ENCODE data around the gene TMEM33. TPM values are rescaled to one million over a fixed set of nuclear protein-coding genes. Genes with fewer than 3 reads are reported as not detected.

TMEM33 gene
- total RNA-seq, 2 donors from 2014 or later: 22.1 to 26.0 TPM

DNA sequence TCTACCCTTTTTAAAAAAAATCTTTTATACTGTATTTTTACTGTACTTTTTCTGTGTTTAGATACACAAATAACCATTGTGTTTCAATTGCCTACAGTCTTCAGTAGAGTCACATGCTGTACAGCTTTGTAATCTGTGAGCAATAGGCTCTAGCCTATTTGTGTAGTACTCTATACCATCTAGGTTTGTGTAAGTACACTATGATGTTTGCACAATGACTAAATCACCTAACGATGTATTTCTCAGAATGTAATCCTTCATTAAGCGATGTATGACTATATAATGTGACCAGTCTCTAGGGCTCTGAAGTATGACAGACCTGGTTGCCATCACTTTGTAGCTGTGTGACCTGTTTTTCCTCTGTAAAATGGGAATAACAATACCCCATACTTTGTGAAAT lies 32.2 kb downstream of the TMEM33 start:
- H3K36me3 ChIP-seq (replicated peaks in 1 of 2; ENCODE audit: insufficient read depth in 1 of 2, low read depth in 2 of 2): no peaks in the 10 kb centered on the region
- WGBS, 2 donors: 86 to 88% methylated on average over 2 of the region's 2 CpGs
- TF ChIP-seq, protein P1, sequence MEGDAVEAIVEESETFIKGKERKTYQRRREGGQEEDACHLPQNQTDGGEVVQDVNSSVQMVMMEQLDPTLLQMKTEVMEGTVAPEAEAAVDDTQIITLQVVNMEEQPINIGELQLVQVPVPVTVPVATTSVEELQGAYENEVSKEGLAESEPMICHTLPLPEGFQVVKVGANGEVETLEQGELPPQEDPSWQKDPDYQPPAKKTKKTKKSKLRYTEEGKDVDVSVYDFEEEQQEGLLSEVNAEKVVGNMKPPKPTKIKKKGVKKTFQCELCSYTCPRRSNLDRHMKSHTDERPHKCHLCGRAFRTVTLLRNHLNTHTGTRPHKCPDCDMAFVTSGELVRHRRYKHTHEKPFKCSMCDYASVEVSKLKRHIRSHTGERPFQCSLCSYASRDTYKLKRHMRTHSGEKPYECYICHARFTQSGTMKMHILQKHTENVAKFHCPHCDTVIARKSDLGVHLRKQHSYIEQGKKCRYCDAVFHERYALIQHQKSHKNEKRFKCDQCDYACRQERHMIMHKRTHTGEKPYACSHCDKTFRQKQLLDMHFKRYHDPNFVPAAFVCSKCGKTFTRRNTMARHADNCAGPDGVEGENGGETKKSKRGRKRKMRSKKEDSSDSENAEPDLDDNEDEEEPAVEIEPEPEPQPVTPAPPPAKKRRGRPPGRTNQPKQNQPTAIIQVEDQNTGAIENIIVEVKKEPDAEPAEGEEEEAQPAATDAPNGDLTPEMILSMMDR (IDR thresholded peaks at IDR 0.05): no peak
- no peak for TF ChIP-seq POLR2A (IDR thresholded peaks at IDR 0.05)
- no peaks in the 10 kb centered on the region for H3K27me3 ChIP-seq
- intact Hi-C loops (cut with DNase I): no loop called here
- H3K9me3 ChIP-seq: no peaks in the 10 kb centered on the region
- ATAC-seq: no peak
- H3K4me3 ChIP-seq: no peak overlapping the region
- no peaks in the 10 kb centered on the region for H3K4me1 ChIP-seq
- no peak overlapping the region for H3K27ac ChIP-seq
- DNase-seq: no peak

DNA sequence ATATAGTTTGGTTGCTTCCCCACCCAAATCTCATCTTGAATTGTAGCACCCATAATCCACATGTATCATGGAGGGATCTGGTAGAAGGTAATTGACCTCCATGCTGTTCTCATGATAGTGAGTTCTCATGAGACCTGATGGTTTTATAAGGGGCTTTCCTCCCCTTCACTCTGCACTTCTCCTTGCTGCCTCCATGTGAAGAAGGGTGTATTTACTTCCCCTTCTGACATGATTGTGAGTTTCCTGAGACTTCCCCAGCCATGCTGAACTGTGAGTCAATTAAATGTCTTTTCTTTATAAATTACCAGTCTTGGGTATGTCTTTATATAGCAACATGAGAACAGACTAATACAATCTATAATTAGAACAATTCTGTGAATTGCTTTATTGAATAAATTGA lies 34.4 kb downstream of the TMEM33 start:
- TF ChIP-seq, protein P1 (IDR thresholded peaks at IDR 0.05): no peak
- TF ChIP-seq POLR2A (IDR thresholded peaks at IDR 0.05): no peak
- H3K27ac ChIP-seq: no peak overlapping the region
- H3K9me3 ChIP-seq: no peaks in the 10 kb centered on the region
- ATAC-seq: no peak
- no peak overlapping the region for H3K4me3 ChIP-seq
- no peaks in the 10 kb centered on the region for H3K27me3 ChIP-seq
- intact Hi-C loops (cut with DNase I): no loop called here
- no peaks in the 10 kb centered on the region for H3K4me1 ChIP-seq
- no peaks in the 10 kb centered on the region for H3K36me3 ChIP-seq (replicated peaks in 1 of 2; ENCODE audit: insufficient read depth in 1 of 2, low read depth in 2 of 2)
- DNase-seq: no peak

DNA sequence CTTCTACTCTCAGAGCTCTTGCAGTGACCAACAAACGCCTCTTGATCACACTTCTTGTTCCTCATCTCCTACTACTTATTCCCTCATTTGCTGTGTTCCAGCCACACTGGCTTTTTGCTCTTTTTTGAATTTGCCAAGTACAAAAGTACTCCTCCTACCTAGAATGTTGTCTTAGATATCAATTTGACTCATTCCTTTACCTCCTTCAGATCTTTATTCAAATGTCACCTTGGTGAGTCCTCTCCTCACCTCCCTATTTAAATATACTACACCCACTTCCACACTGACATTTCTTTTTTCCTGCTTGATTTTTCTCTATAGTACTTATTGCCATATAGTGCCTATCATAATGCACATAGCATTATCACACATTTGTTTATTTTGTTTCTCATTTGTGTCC lies 40.1 kb downstream of the TMEM33 start:
- no peak overlapping the region for H3K27ac ChIP-seq

DNA sequence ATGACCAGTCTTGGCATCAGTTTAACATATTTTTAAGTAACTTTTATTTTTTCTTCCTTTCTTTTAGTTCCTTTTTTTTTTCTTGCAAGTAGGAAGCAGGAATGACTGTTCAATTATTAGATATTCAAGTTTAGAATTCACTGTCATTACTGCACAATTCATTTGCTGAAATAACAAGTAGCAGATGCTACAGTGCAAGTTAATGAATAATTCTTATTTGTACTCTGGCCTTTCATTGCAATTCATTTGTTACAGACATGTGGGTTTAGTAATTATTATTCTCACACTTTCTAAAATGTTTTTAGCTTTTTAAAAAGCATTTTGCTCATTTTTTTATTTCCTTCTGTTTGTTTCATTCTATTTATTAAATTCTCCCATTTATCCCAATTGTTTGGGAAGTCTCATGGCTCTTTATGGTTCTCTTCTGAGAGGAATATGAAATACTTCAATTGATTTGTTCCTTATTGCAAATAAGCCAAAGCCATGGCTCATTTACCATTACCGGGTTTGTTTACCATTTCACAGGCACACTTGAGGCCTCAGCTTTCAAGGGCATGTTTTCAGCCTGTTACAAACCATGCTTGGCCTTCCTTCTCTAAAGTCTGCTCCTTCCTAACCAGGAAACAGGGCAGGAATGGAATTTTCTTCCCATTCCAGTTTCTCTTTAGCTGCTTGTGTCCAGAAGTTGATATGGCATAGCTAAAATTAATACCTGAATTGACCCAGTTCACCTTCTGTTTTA lies 41.7 kb downstream of the TMEM33 start:
- Histone ChIP-seq H3K4me3 (no peak overlapping the region), H3K27ac (no peak overlapping the region), H3K36me3 (replicated peaks in 1 of 2; ENCODE audit: insufficient read depth in 1 of 2, low read depth in 2 of 2) (no peaks in the 10 kb centered on the region), H3K9me3 (no peaks in the 10 kb centered on the region), H3K4me1 (no peaks in the 10 kb centered on the region), H3K27me3 (no peaks in the 10 kb centered on the region)
- TF ChIP-seq POLR2A (IDR thresholded peaks at IDR 0.05): no peak
- TF ChIP-seq, protein P1 (IDR thresholded peaks at IDR 0.05): no peak
- DNase-seq (no peak), ATAC-seq (no peak)
- intact Hi-C loops (cut with DNase I): no loop called here
- 13 to 29% methylated on average over 1 of the region's 1 CpG for WGBS, 2 donors

More for the DNA sequence above, 40.1 kb downstream of the TMEM33 start:
- DNase-seq (no peak), ATAC-seq (no peak)
- no peaks in the 10 kb centered on the region for H3K36me3 ChIP-seq (replicated peaks in 1 of 2; ENCODE audit: insufficient read depth in 1 of 2, low read depth in 2 of 2)
- intact Hi-C loops (cut with DNase I): no loop called here
- TF ChIP-seq POLR2A (IDR thresholded peaks at IDR 0.05): no peak
- TF ChIP-seq, protein P1 (IDR thresholded peaks at IDR 0.05): no peak
- no peaks in the 10 kb centered on the region for H3K9me3 ChIP-seq
- H3K4me3 ChIP-seq: no peak overlapping the region
- H3K27me3 ChIP-seq: no peaks in the 10 kb centered on the region
- no peaks in the 10 kb centered on the region for H3K4me1 ChIP-seq
- 71 to 92% methylated on average over 1 of the region's 1 CpG for WGBS, 2 donors

DNA sequence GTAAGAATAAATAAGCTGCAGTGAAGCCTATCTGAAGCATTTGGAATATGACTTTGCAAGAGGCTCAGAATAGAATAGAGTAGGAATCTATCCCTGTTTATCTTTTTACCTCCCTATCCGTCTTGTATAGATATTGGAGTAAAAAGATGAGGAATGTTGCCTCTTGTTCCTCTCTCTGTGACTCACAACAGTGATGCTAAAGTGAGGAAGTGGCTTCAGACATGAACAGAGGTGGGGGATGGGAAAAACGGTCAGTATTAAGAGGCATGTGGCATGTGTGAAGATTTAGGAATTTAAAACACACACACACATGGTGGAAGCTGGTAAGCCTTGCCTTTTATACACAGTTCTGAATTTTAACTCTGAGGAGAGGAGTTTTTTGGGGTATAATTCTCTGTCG lies 42.5 kb downstream of the TMEM33 start:
- Histone ChIP-seq H3K36me3 (replicated peaks in 1 of 2; ENCODE audit: insufficient read depth in 1 of 2, low read depth in 2 of 2) (no peaks in the 10 kb centered on the region), H3K27ac (no peak overlapping the region), H3K4me1 (no peaks in the 10 kb centered on the region), H3K27me3 (no peaks in the 10 kb centered on the region), H3K4me3 (no peak overlapping the region), H3K9me3 (no peaks in the 10 kb centered on the region)
- intact Hi-C loops (cut with DNase I): no loop called here
- no peak for ATAC-seq
- WGBS, 2 donors: 25 to 37% methylated on average over 3 of the region's 3 CpGs
- no peak for DNase-seq
- TF ChIP-seq, protein P1 (IDR thresholded peaks at IDR 0.05): no peak
- no peak for TF ChIP-seq POLR2A (IDR thresholded peaks at IDR 0.05)
